Testis (tissue), 3 donors: Measurements from ENCODE around the gene ESF1. TPM values are rescaled to one million over a fixed set of nuclear protein-coding genes. Genes with fewer than 3 reads are reported as not detected.

Experiments used
- DNase-seq: peaks from one replicate; pipeline ENCODE4 v3.0.0-alpha.2; 2019
- H3K27ac ChIP-seq, 2 donors: fragments of 200-600 bp; sonication (generic); one replicate each; pipeline ENCODE4 v1.5.1; 2019
- H3K27me3 ChIP-seq: fragments of 200-600 bp; sonication (generic); one replicate; pipeline ENCODE4 v1.5.1; 2019
- H3K36me3 ChIP-seq: fragments of 200-600 bp; sonication (generic); one replicate; pipeline ENCODE4 v1.5.1; 2017; ENCODE audit warnings: low read depth; ENCODE audit errors: missing control alignments
- H3K4me1 ChIP-seq: fragments of 200-600 bp; sonication (generic); one replicate; pipeline ENCODE4 v1.5.1; 2019
- H3K4me3 ChIP-seq, 2 donors: fragments of 200-600 bp; sonication (generic); one replicate each; pipeline ENCODE4 v1.5.1; 2017 to 2019
- H3K9me3 ChIP-seq: fragments of 200-600 bp; sonication (generic); one replicate; pipeline ENCODE4 v1.5.1; 2017
- POLR2A ChIP-seq: fragments of 450-650 bp; IDR thresholded peaks from one replicate; pipeline ENCODE4 v1.6.1; 2017; ENCODE audit warnings: antibody characterized with exemption, mild to moderate bottlenecking, moderate library complexity
- WGBS, 2 donors: methylation state at CpG; one replicate each; pipeline ENCODE4 v1.1.5; 2018; 5-methylcytosine and 5-hydroxymethylcytosine counted together
- intact Hi-C: fragments of 100-400 bp; cut with DNase I; formaldehyde crosslinking; loops from one replicate; pipeline ENCODE4 v1.15.1; 2023; ENCODE audit warnings: low total_unique reads
- polyA plus RNA-seq: library from polyadenylated mRNA; stranded (reverse); fragments of 350-450 nt; fragmentation: Illumina TruSeq; extraction: RNeasy Lipid Tissue Mini Kit (QIAGEN cat#74804); gene quantifications from one replicate; pipeline ENCODE4 v1.2.3, GENCODE V29; 2014; ENCODE audit warnings: low read depth, low replicate concordance; ENCODE audit not compliant: insufficient read depth
- total RNA-seq, 2 donors: library from RNA; depleted of rRNA; stranded (reverse); fragments of >200 nt; gene quantifications; one replicate each; pipeline ENCODE4 v1.2.3, GENCODE V29; 2016
- TF ChIP-seq, protein P1 (sequence below), 3 experiments: fragments of 450-650 bp in 2 of 3; fragments of 200-600 bp in 1 of 3; sonication (generic) in 1 of 3; IDR thresholded peaks; one replicate each; pipeline ENCODE4 v1.5.1; 2016 to 2019; ENCODE audit warnings: antibody characterized with exemption in 3 of 3, mild to moderate bottlenecking in 2 of 3, moderate library complexity in 1 of 3

The ESF1 gene
- total and polyA plus RNA-seq, 3 donors from 2014 or later: 4.5 to 21.7 (median 20.2) TPM

DNA sequence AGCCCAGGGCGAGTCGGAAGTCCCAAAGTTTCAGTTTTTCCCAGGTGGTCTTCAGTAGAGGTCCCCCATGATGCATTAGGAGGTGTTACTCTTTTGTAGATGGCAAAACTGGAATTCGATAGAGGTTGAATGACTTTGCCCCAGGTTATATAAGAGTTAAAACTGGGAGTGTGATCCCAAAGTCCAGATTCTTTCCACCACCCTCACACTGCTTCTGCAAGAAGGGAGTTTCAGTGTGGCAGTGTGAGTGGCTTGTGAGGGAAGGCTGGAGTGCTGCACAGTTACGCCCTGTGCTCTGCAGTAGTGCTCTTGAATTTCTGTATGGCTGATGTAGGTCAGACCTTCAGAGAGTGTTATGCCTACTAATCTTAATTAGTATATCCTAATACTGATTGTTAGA lies 30.0 kb upstream of the ESF1 start:
- Histone ChIP-seq H3K27ac (no peak overlapping the region), H3K4me3 (no peak overlapping the region), H3K36me3 (no peaks in the 10 kb centered on the region), H3K9me3 (no peaks in the 10 kb centered on the region), H3K27me3 (no peaks in the 10 kb centered on the region), H3K4me1 (no peaks in the 10 kb centered on the region)
- intact Hi-C loops: no loop called here
- WGBS, 2 donors: 60% methylated on average over 4 of the region's 4 CpGs
- no peak for TF ChIP-seq POLR2A
- TF ChIP-seq, protein P1, sequence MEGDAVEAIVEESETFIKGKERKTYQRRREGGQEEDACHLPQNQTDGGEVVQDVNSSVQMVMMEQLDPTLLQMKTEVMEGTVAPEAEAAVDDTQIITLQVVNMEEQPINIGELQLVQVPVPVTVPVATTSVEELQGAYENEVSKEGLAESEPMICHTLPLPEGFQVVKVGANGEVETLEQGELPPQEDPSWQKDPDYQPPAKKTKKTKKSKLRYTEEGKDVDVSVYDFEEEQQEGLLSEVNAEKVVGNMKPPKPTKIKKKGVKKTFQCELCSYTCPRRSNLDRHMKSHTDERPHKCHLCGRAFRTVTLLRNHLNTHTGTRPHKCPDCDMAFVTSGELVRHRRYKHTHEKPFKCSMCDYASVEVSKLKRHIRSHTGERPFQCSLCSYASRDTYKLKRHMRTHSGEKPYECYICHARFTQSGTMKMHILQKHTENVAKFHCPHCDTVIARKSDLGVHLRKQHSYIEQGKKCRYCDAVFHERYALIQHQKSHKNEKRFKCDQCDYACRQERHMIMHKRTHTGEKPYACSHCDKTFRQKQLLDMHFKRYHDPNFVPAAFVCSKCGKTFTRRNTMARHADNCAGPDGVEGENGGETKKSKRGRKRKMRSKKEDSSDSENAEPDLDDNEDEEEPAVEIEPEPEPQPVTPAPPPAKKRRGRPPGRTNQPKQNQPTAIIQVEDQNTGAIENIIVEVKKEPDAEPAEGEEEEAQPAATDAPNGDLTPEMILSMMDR (IDR thresholded peaks at IDR 0.05): no peak
- DNase-seq: no peak

DNA sequence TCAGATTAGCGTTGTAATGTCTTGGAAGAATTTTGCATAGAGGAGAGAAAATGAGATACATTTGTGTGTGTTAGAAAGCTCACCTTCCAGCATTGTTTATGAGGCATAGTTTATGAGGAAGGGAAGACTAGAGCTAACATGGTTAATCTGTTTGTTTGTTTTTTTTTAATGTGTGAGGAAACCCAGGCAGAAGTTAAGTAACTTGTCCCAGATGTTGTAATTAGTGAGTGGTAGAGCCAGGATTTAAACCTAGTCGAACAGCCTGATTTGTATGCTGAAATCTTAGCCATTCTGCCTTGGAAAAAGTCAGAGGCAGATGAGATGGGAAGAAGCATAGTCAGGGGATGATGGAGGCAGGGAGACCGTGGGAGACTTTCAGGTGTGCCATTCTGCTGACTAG lies 29.2 kb upstream of the ESF1 start:
- intact Hi-C loops: no loop called here
- no peaks in the 10 kb centered on the region for H3K9me3 ChIP-seq
- H3K4me3 ChIP-seq: no peak overlapping the region
- H3K27ac ChIP-seq: no peak overlapping the region
- H3K4me1 ChIP-seq: no peaks in the 10 kb centered on the region
- DNase-seq: no peak
- 76 to 82% methylated on average over 3 of the region's 3 CpGs for WGBS, 2 donors
- H3K27me3 ChIP-seq: no peaks in the 10 kb centered on the region
- TF ChIP-seq POLR2A: no peak
- TF ChIP-seq, protein P1 (IDR thresholded peaks at IDR 0.05): no peak
- H3K36me3 ChIP-seq: no peaks in the 10 kb centered on the region

GRCh38 chr20:13810446-13810845 lies 25.7 kb upstream of the ESF1 start:
- no peaks in the 10 kb centered on the region for H3K9me3 ChIP-seq
- TF ChIP-seq, protein P1 (IDR thresholded peaks at IDR 0.05): no peak
- no peak for TF ChIP-seq POLR2A
- no peak for DNase-seq
- H3K27ac ChIP-seq: no peak overlapping the region
- H3K4me3 ChIP-seq: no peak overlapping the region
- H3K36me3 ChIP-seq: no peaks in the 10 kb centered on the region
- no peaks in the 10 kb centered on the region for H3K4me1 ChIP-seq
- intact Hi-C loops: no loop called here
- H3K27me3 ChIP-seq: no peaks in the 10 kb centered on the region

DNA sequence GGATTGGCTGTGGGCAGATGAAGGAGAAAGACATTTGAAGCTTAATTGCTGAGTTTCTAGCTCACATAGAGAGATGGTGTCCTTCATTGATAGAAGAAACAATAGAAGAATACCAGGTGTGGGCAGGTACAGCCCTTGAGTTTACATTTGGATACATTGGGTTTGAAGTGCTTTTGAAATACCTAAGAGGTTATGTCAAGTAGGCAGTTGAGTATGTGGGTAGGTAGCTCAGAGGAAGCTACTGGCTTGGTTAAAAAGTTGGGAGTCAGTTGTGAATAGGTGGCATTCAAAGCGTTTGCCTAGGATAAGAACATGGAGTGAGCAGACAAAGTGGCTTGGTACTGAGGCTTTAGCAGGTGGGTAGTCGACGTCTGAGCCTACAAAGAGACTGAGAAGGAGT lies 25.1 kb upstream of the ESF1 start:
- Histone ChIP-seq H3K4me3 (no peak overlapping the region), H3K27ac (no peak overlapping the region), H3K27me3 (no peaks in the 10 kb centered on the region), H3K9me3 (no peaks in the 10 kb centered on the region), H3K36me3 (no peaks in the 10 kb centered on the region), H3K4me1 (no peaks in the 10 kb centered on the region)
- DNase-seq: no peak
- WGBS, 2 donors: 86 to 89% methylated on average over 3 of the region's 3 CpGs
- intact Hi-C loops: no loop called here
- TF ChIP-seq POLR2A: no peak
- TF ChIP-seq, protein P1 (IDR thresholded peaks at IDR 0.05): no peak

GRCh38 chr20:13809373-13809772 lies 24.7 kb upstream of the ESF1 start:
- intact Hi-C loops: no loop called here
- no peak overlapping the region for H3K27ac ChIP-seq
- no peaks in the 10 kb centered on the region for H3K36me3 ChIP-seq
- H3K27me3 ChIP-seq: no peaks in the 10 kb centered on the region
- H3K4me3 ChIP-seq: no peak overlapping the region
- H3K4me1 ChIP-seq: no peaks in the 10 kb centered on the region
- no peak for DNase-seq
- no peaks in the 10 kb centered on the region for H3K9me3 ChIP-seq
- 76 to 78% methylated on average over 2 of the region's 2 CpGs for WGBS, 2 donors
- no peak for TF ChIP-seq POLR2A
- TF ChIP-seq, protein P1 (IDR thresholded peaks at IDR 0.05): no peak
